GM18502 (cell line): ENCODE results near the gene CHSY1.
A peak's percentile ranks its signal among the peaks of the same experiment; 100 is the strongest.

Experiments
- ATAC-seq: cut with Tn5 transposase; IDR thresholded peaks from one replicate; pipeline ENCODE4 v1.9.1; 2021; ENCODE audit warnings: mild to moderate bottlenecking; ENCODE audit not compliant: unreplicated experiment, poor library complexity

The CHSY1 gene

GRCh38 chr15:101193120-101193644, 58.7 kb downstream of the CHSY1 start:
- no peak for ATAC-seq

- ATAC-seq, result no peak
These were observed 59.8 kb downstream of the CHSY1 start for GRCh38 chr15:101192081-101192480.

DNA sequence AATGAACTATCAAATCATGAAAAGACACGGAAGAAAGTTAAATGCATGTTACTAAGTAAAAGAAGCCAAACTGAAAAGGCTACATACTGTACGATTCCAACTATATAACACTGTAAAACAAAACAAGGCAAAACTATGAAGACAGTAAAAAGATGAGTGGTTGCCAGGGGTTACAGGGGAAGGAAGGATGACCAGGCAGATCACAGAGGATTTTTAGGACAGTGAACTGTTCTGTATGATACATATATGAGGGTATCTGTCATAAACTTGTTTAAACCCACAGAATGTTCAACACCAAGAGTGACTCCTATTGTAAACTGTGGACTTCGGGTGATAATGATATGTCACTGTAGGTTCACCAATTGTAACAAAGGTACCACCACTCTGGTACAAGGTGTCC, 60.6 kb downstream of the CHSY1 start:
- ATAC-seq, result no peak

- ATAC-seq, result no peak
These were observed 61.7 kb downstream of the CHSY1 start for GRCh38 chr15:101190092-101190595.

- no peak for ATAC-seq
These were observed 62.3 kb downstream of the CHSY1 start for GRCh38 chr15:101189409-101190091.

- ATAC-seq, result peak; percentile 67
These were observed 63.0 kb downstream of the CHSY1 start for GRCh38 chr15:101188637-101189408.

DNA sequence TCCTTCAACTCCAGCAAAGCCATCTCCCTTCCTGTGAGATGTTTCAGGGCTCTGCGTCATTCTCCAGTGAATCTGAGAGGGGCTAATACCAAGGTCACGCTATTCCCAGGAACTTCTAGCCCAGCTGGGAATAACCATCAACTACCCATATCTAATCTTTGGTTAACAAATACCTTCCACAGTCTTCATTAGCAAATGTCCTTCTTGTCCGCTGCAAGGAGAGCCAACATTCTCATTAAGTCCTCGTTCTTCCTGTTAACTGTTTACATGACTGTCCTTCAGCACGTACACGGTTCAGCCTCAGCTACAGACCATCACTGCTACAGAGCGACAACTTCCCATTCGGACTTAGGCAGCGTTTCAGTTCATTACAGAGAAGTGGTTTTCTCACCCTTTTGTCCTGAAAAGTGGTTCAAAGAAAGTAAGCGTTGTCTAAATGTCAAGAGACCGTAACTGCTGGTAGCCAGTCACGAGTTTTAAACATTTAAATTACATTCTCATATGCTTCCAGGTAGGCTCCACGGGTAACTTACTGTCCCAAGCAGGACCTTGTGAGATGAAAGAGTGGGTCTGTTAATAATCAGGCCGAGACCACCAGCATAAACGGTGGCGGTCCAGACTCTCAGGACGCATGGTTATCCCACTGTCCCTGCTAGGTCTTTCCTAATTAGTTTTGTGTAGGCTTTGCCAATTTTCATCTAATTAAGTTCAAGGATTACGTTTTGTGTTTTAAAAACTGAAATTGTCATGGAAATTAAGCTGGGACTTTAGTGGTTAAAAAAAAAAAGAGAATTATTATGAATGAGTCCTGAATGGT, 63.8 kb downstream of the CHSY1 start:
- peak; percentile 81 for ATAC-seq

DNA sequence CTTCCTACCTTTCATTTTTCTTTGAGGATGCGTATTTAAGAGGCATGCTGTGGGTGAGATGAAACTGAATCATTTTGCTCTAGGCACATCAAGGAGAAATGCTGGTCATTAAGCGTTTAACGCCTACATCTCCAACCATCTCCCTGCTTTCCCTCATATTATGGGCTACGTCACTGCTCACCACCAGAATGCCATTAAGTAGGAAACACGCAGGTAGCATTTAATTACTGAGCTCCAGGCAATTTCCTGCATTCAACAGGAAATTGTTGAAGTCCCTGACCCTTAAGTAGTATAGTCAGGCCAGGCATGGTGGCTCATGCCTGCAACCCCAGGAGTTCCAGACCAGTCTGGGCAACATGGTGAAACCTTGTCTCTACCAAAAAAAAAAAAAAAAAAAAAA, 66.1 kb downstream of the CHSY1 start:
- ATAC-seq, result no peak

DNA sequence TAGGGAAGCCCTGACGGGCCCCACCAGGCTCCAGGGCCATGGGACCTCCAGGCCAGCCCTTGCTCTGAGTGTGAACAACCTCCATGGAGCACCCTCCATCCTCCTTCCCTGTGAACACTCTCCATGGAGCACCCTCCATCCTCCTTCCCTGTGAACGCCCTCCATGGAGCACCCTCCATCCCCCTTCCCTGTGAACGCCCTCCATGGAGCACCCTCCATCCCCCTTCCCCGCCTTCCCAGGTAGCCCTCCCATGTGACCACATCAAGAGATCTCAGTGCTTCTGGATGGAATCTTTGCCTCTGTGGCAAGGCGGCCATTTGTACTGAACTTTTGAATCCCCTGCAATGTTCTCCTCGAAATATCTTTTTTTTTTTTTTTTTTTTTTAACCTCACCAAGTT, 66.5 kb downstream of the CHSY1 start:
- no peak for ATAC-seq

DNA sequence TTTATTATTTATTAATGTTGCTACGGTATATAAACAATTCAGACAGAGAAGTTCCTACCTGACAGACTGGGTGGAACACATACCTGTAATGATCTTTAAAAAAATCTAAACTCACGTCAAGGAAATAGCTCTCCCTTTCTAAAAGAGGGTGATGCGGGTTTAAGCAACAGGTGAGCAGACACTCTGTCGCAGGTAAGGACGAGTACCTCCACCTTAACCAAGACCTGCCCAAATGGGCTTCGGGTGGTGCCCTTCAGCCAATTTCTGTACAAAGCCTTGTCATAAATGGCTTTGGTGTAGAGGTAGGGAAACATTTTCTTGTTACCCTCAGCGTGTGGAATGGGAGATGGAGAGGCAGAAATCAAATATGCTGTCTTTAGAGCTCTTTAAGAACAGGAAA, 67.0 kb downstream of the CHSY1 start:
- no peak for ATAC-seq

GRCh38 chr15:101183931-101184305, 67.9 kb downstream of the CHSY1 start:
- no peak for ATAC-seq

DNA sequence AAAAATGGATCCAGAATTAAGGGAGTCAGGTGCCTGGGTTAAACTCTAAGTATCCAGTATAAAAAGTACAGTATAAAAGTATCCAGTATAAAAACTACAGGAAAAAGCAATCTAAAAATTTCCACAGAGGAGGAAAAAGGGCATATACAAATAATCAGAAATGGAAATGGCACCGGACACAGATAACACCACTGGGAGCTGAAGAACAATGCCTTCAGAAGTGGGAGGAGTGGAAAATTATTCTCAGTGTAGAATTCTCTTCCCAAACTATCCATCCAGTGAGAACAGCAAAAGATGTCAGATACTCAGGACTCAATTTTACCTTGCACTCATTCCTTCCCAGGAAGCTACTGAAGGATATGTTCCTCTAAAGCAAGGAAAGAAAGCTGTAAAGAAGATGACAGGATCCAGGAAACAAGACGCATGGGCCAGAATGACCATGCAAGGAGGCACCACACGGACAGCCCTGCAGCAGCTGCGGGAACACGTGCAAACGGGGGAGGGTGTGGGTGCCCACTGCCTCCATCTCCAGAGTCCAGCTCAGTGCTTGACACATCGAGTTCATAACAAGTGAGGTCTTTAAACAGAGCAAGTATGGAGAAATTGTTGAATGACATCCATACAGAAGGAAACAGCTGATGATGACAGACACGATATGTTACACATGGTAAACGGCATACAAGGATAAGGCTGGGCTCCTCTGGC, 68.5 kb downstream of the CHSY1 start:
- ATAC-seq, result no peak

- no peak for ATAC-seq
These were observed 69.6 kb downstream of the CHSY1 start for GRCh38 chr15:101182215-101182614.

DNA sequence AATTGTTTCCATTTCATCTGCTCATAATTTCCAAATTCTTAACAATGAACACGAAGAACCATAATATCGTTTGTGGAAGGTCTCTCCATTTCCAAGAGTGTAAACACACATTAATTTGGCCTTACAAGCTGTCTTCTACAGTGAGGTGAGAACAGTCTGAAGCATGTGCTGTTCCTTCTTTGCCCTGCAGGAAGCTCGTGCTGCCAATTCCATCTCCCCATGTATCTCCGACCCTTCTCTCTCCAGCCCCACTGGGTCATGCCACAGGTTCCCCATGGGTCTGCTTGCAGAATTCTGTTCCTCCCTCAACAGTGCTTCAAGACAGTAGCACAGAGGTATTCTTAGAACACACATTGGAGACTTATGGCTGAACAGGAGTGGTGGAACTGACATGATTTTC, 70.5 kb downstream of the CHSY1 start:
- ATAC-seq, result no peak

- ATAC-seq, result no peak
These were observed 71.1 kb downstream of the CHSY1 start for GRCh38 chr15:101180620-101181307.

DNA sequence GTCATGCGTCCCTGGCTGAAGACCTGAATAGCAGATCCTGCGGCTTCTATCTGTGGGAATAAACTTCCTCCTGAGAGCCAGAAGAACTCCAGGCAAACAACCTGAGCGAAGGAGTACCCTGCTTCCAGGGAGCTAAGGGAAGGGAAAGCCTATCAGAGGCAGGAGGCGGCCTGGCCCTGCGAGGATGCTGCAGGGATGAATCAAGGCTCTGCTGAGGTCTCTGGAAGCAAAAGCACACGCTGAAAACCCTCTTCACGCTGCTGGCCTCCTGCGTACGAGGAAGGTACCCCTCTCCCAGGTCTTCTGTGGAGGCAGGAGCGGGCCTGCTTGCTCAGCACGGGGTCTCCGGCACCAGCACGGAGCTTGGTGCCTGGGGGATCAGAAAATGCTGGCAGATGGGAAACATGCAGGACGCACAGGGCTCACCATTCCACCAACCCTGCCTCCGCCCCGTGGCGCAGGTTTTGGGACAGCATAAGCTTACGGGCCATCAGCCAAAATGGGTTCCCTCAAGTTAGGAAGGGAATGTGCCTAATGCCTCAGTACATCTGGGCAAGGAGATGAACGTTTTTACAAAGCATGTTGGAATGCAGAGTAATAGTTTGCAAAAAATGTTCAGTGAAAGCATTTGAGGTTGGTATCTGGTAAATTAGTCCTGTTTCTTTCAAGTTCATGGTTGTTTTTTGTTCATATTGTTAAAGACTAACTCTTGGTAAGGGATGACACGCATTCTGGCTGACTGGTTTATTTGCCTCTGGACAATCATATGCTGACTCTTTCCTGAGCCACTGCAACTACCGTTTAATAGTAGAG, 72.3 kb downstream of the CHSY1 start:
- no peak for ATAC-seq

DNA sequence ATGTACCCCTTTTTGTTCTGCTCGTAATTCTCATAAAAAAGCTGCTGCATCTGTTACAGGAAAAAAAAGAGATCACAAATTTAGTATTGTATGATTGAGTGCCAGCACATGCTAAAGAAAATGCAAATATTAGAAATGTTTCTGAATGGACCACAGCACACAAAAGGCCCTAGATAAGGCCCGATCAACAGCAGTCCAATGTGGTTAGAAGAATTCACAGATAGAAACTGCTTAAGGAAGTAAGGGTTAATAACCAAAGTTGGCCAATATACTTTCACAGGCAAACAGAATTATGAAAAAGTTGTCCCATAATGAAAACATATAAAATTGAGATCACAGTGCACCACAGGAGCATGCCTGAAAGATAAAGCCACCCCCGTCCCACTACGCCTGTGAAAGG, 72.9 kb downstream of the CHSY1 start:
- no peak for ATAC-seq

- ATAC-seq, result no peak
These were observed 73.4 kb downstream of the CHSY1 start for GRCh38 chr15:101178479-101178878.

- no peak for ATAC-seq
These were observed 74.0 kb downstream of the CHSY1 start for GRCh38 chr15:101177866-101178265.
